Activated CD8-positive, alpha-beta memory T cell treated with anti-CD3 and anti-CD28 coated beads for 24 hours (primary cell): ENCODE data around the gene NTRK2.

Experiments used
- DNase-seq: peaks from one replicate; pipeline ENCODE4 v3.0.0-alpha.2; 2020

The NTRK2 gene

GRCh38 chr9:84823421-84824271 is 154.1 kb downstream of the NTRK2 start:
- DNase-seq: no peak

GRCh38 chr9:84827216-84827765 is 157.8 kb downstream of the NTRK2 start:
- DNase-seq: no peak

GRCh38 chr9:84828046-84828445 is 158.5 kb downstream of the NTRK2 start:
- DNase-seq: no peak

GRCh38 chr9:84829471-84829870 is 159.9 kb downstream of the NTRK2 start:
- DNase-seq: no peak

- no peak for DNase-seq
Observed at GRCh38 chr9:84829997-84830696, 160.6 kb downstream of the NTRK2 start.

GRCh38 chr9:84831377-84831776 is 161.8 kb downstream of the NTRK2 start:
- no peak for DNase-seq

GRCh38 chr9:84832453-84832852 is 162.9 kb downstream of the NTRK2 start:
- DNase-seq: no peak

- DNase-seq: no peak
Observed at GRCh38 chr9:84834426-84834825, 164.9 kb downstream of the NTRK2 start.

- no peak for DNase-seq
Observed at GRCh38 chr9:84835745-84836144, 166.2 kb downstream of the NTRK2 start.

- no peak for DNase-seq
Observed at GRCh38 chr9:84838879-84839278, 169.3 kb downstream of the NTRK2 start.

GRCh38 chr9:84839541-84839940 is 170.0 kb downstream of the NTRK2 start:
- no peak for DNase-seq

GRCh38 chr9:84841931-84842330 is 172.4 kb downstream of the NTRK2 start:
- no peak for DNase-seq

- DNase-seq: no peak
Observed at GRCh38 chr9:84843175-84843824, 173.8 kb downstream of the NTRK2 start.

GRCh38 chr9:84845956-84846900 is 176.7 kb downstream of the NTRK2 start:
- no peak for DNase-seq

GRCh38 chr9:84846906-84847305 is 177.4 kb downstream of the NTRK2 start:
- DNase-seq: no peak

GRCh38 chr9:84849049-84849448 is 179.5 kb downstream of the NTRK2 start:
- DNase-seq: no peak

GRCh38 chr9:84850830-84851392 is 181.4 kb downstream of the NTRK2 start:
- DNase-seq: no peak

- DNase-seq: no peak
Observed at GRCh38 chr9:84851935-84852585, 182.5 kb downstream of the NTRK2 start.

- DNase-seq: no peak
Observed at GRCh38 chr9:84852617-84853301, 183.2 kb downstream of the NTRK2 start.

GRCh38 chr9:84856181-84856632 is 186.7 kb downstream of the NTRK2 start:
- DNase-seq: no peak

- no peak for DNase-seq
Observed at GRCh38 chr9:84857211-84857610, 187.7 kb downstream of the NTRK2 start.
